ENCODE measurements around the gene GJA3.

- no peak for TF ChIP-seq EP300 (IDR thresholded peaks at IDR 0.05)
- no peak for TF ChIP-seq CTCF (IDR thresholded peaks at IDR 0.05)
Measured at GRCh38 chr13:20190481-20191310, 29.8 kb upstream of the GJA3 start.

Data from ovary (tissue), 3 donors.